Stimulated activated CD8-positive, alpha-beta memory T cell treated with anti-CD3 and anti-CD28 coated beads, Interleukin-2, amount 100 ng/mL, for 1 hour (primary cell): Measurements from ENCODE around the gene DENND2D.

Experiments used
- DNase-seq, 2 donors: peaks; one replicate each; pipeline ENCODE4 v3.0.0-alpha.2; 2020; ENCODE audit warnings: low read depth in 2 of 2

Gene DENND2D

GRCh38 chr1:111202707-111203623 is 2.5 kb upstream of the DENND2D start:
- no peak for DNase-seq

GRCh38 chr1:111202366-111202706 is 1.9 kb upstream of the DENND2D start:
- no peak for DNase-seq

GRCh38 chr1:111201275-111202090 is 1.0 kb upstream of the DENND2D start:
- DNase-seq = no peak

- DNase-seq = no peak
These were observed 336 bp upstream of the DENND2D start for GRCh38 chr1:111200802-111201161.

- DNase-seq = no peak
These were observed 1.1 kb downstream of the DENND2D start for GRCh38 chr1:111199329-111199728.

GRCh38 chr1:111198836-111199235 is 1.6 kb downstream of the DENND2D start:
- no peak for DNase-seq

GRCh38 chr1:111197598-111198284 is 2.7 kb downstream of the DENND2D start:
- peak in 1 of 2 donors; percentile 61 for DNase-seq

GRCh38 chr1:111196213-111196612 is 4.2 kb downstream of the DENND2D start:
- no peak for DNase-seq

- no peak for DNase-seq
These were observed 5.3 kb downstream of the DENND2D start for GRCh38 chr1:111195002-111195684.

GRCh38 chr1:111193712-111194480 is 6.5 kb downstream of the DENND2D start:
- DNase-seq = no peak

GRCh38 chr1:111192658-111193519 is 7.6 kb downstream of the DENND2D start:
- no peak for DNase-seq

- no peak for DNase-seq
These were observed 8.4 kb downstream of the DENND2D start for GRCh38 chr1:111192074-111192473.

- no peak for DNase-seq
These were observed 8.9 kb downstream of the DENND2D start for GRCh38 chr1:111191496-111191895.

- DNase-seq = no peak
These were observed 9.5 kb downstream of the DENND2D start for GRCh38 chr1:111190931-111191451.

GRCh38 chr1:111184663-111185062 is 15.8 kb downstream of the DENND2D start:
- DNase-seq = no peak

GRCh38 chr1:111183308-111184069 is 17.0 kb downstream of the DENND2D start:
- no peak for DNase-seq

GRCh38 chr1:111182052-111182451 is 18.4 kb downstream of the DENND2D start:
- no peak for DNase-seq

GRCh38 chr1:111179968-111180533 is 20.4 kb downstream of the DENND2D start:
- no peak for DNase-seq

GRCh38 chr1:111176678-111177077 is 23.8 kb downstream of the DENND2D start:
- DNase-seq = no peak
